ENCODE measurements around the gene ANXA6. TPM values are rescaled to one million over a fixed set of nuclear protein-coding genes. Genes with fewer than 3 reads are reported as not detected.

Gene ANXA6
- 114 TPM for polyA plus RNA-seq (2012; ENCODE audit: insufficient read depth, insufficient read length, low read depth)

GRCh38 chr5:151157426-151158286 lies at the start of gene ANXA6:
TSS of gene ANXA6 (minus strand) at chr5:151157779. CDS start at chr5:151147901, 9,878 bp downstream.
- H3K4me1 ChIP-seq = no peaks in the 10 kb centered on the region; the same call in 1 of the 2 replicates
- H3K27me3 ChIP-seq = no peaks in the 10 kb centered on the region
- DNase-seq = peak; percentile 76
- H3K4me3 ChIP-seq (ENCODE audit: low read depth, low read length) = peak within 1 kb of the TSS; percentile 78
- no peaks in the 10 kb centered on the region for H3K9me3 ChIP-seq
- no peak for TF ChIP-seq CTCF (IDR thresholded peaks at IDR 0.05; ENCODE audit: low read depth, low read length)
- no peaks in the 10 kb centered on the region for H3K36me3 ChIP-seq

GRCh38 chr5:151205411-151205810 lies 47.8 kb upstream of the ANXA6 start:
- H3K9me3 ChIP-seq = no peaks in the 10 kb centered on the region
- DNase-seq = no peak
- TF ChIP-seq CTCF (IDR thresholded peaks at IDR 0.05; ENCODE audit: low read depth, low read length) = no peak
- H3K27me3 ChIP-seq = no peaks in the 10 kb centered on the region
- no peak overlapping the region for H3K4me3 ChIP-seq (ENCODE audit: low read depth, low read length)
- no peaks in the 10 kb centered on the region for H3K4me1 ChIP-seq
- no peaks in the 10 kb centered on the region for H3K36me3 ChIP-seq

GRCh38 chr5:151204051-151204450 lies 46.5 kb upstream of the ANXA6 start:
- Histone ChIP-seq H3K36me3 (no peaks in the 10 kb centered on the region), H3K9me3 (no peaks in the 10 kb centered on the region), H3K4me1 (no peaks in the 10 kb centered on the region), H3K27me3 (no peaks in the 10 kb centered on the region), H3K4me3 (ENCODE audit: low read depth, low read length) (no peak overlapping the region)
- no peak for DNase-seq
- TF ChIP-seq CTCF (IDR thresholded peaks at IDR 0.05; ENCODE audit: low read depth, low read length) = no peak

- TF ChIP-seq CTCF (IDR thresholded peaks at IDR 0.05; ENCODE audit: low read depth, low read length) = no peak
- H3K36me3 ChIP-seq = no peaks in the 10 kb centered on the region
- no peak for DNase-seq
- H3K4me3 ChIP-seq (ENCODE audit: low read depth, low read length) = no peak overlapping the region
- no peaks in the 10 kb centered on the region for H3K27me3 ChIP-seq
- H3K4me1 ChIP-seq = no peaks in the 10 kb centered on the region
- no peaks in the 10 kb centered on the region for H3K9me3 ChIP-seq
Observed at GRCh38 chr5:151202381-151203139, 45.0 kb upstream of the ANXA6 start.

GRCh38 chr5:151200913-151201595 lies 43.5 kb upstream of the ANXA6 start:
- Histone ChIP-seq H3K36me3 (no peaks in the 10 kb centered on the region), H3K4me1 (no peaks in the 10 kb centered on the region), H3K4me3 (ENCODE audit: low read depth, low read length) (no peak overlapping the region), H3K9me3 (no peaks in the 10 kb centered on the region), H3K27me3 (no peaks in the 10 kb centered on the region)
- DNase-seq = no peak
- TF ChIP-seq CTCF (IDR thresholded peaks at IDR 0.05; ENCODE audit: low read depth, low read length) = no peak

Data from BE2C (cell line).